DND-41 (cell line): ENCODE data around the gene GID8.
A peak's percentile ranks its signal among the peaks of the same experiment; 100 is the strongest.
"Not testable (repeated sequence)": the region's sequence is repeated elsewhere in the genome, so short reads cannot be mapped to it uniquely, and the experiment has no call there.

ENCODE experiments used
- ATAC-seq: fragments of 200-7000 bp; cut with Tn5 transposase; 3 replicates; pipeline ENCODE4 v1.9.1; 2021; ENCODE audit warnings: low read depth; ENCODE audit not compliant: insufficient read depth
- DNase-seq: peaks from one replicate; pipeline ENCODE4 v3.0.0-alpha.2; 2020
- H2AFZ ChIP-seq: 2 replicates; pipeline ENCODE4 v1.6.0; 2012; ENCODE audit warnings: low read depth, low read length
- H3K27ac ChIP-seq: 2 replicates; pipeline ENCODE4 v1.5.1; 2012; ENCODE audit warnings: low read length, inconsistent platforms
- H3K27me3 ChIP-seq: fragments of 200-600 bp; sonication (generic); 2 replicates; pipeline ENCODE4 v1.6.0; 2012; ENCODE audit warnings: low read length, mild to moderate bottlenecking, inconsistent platforms; ENCODE audit not compliant: insufficient read depth, poor library complexity
- H3K36me3 ChIP-seq: 2 replicates; pipeline ENCODE4 v1.5.1; 2012; ENCODE audit warnings: low read length, inconsistent platforms; ENCODE audit not compliant: insufficient read depth
- H3K4me1 ChIP-seq: 2 replicates; pipeline ENCODE4 v1.5.1; 2012; ENCODE audit warnings: mild to moderate bottlenecking, low read length; ENCODE audit not compliant: insufficient read depth
- H3K4me2 ChIP-seq: 2 replicates; pipeline ENCODE4 v1.6.0; 2012; ENCODE audit warnings: mild to moderate bottlenecking, moderate library complexity, low read length, inconsistent platforms; ENCODE audit not compliant: insufficient read depth
- H3K4me3 ChIP-seq, 2 experiments: fragments of 200-600 bp in 1 of 2; shearing (Covaris generic) in 1 of 2; 2 replicates each; pipeline ENCODE4 v1.5.1; 2012 to 2016; ENCODE audit warnings: inconsistent platforms in 2 of 2, low read length in 2 of 2, mild to moderate bottlenecking in 2 of 2, low read depth in 1 of 2, moderate library complexity in 1 of 2
- H3K79me2 ChIP-seq: 2 replicates; pipeline ENCODE4 v1.6.0; 2012; ENCODE audit warnings: low read length, inconsistent platforms; ENCODE audit not compliant: insufficient read depth
- H3K9ac ChIP-seq: 2 replicates; pipeline ENCODE4 v1.6.0; 2012; ENCODE audit warnings: low read depth, mild to moderate bottlenecking, inconsistent platforms, low read length, moderate library complexity
- H3K9me3 ChIP-seq: 2 replicates; pipeline ENCODE4 v1.5.1; 2012; ENCODE audit warnings: low read length, moderate library complexity, mild to moderate bottlenecking, inconsistent platforms; ENCODE audit not compliant: insufficient read depth, severe bottlenecking
- H4K20me1 ChIP-seq: 2 replicates; pipeline ENCODE4 v1.6.0; 2012; ENCODE audit warnings: low read length; ENCODE audit not compliant: insufficient read depth
- EZH2 ChIP-seq: IDR thresholded peaks from 3 replicates; pipeline ENCODE4 v1.6.1; 2012; ENCODE audit warnings: borderline replicate concordance, low read depth, mild to moderate bottlenecking, moderate library complexity, low read length, inconsistent platforms; ENCODE audit not compliant: severe bottlenecking
- TF ChIP-seq, protein P1 (sequence below): IDR thresholded peaks from 2 replicates; pipeline ENCODE4 v1.5.1; 2012; ENCODE audit warnings: borderline replicate concordance, low read length, moderate library complexity, mild to moderate bottlenecking; ENCODE audit not compliant: poor library complexity, severe bottlenecking; ENCODE audit errors: extremely low read depth

The GID8 gene

GRCh38 chr20:62958388-62959100 is 20.6 kb downstream of the GID8 start:
- DNase-seq (no peak), ATAC-seq (no peak)
- Histone ChIP-seq H3K4me1 (peaks cover 37% of the 10 kb centered on the region), H3K4me2 (no peak overlapping the region; the same call in 1 of the 2 replicates), H3K9ac (no peak overlapping the region), H3K27ac (no peak overlapping the region), H3K9me3 (no peaks in the 10 kb centered on the region), H2AFZ (no peak overlapping the region), H4K20me1 (no peaks in the 10 kb centered on the region; the same call in 1 of the 2 replicates), H3K27me3 (no peaks in the 10 kb centered on the region), H3K4me3 (no peak overlapping the region), H3K79me2 (no peaks in the 10 kb centered on the region), H3K36me3 (no peaks in the 10 kb centered on the region)
- TF ChIP-seq, protein P1, sequence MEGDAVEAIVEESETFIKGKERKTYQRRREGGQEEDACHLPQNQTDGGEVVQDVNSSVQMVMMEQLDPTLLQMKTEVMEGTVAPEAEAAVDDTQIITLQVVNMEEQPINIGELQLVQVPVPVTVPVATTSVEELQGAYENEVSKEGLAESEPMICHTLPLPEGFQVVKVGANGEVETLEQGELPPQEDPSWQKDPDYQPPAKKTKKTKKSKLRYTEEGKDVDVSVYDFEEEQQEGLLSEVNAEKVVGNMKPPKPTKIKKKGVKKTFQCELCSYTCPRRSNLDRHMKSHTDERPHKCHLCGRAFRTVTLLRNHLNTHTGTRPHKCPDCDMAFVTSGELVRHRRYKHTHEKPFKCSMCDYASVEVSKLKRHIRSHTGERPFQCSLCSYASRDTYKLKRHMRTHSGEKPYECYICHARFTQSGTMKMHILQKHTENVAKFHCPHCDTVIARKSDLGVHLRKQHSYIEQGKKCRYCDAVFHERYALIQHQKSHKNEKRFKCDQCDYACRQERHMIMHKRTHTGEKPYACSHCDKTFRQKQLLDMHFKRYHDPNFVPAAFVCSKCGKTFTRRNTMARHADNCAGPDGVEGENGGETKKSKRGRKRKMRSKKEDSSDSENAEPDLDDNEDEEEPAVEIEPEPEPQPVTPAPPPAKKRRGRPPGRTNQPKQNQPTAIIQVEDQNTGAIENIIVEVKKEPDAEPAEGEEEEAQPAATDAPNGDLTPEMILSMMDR: no peak
- TF ChIP-seq EZH2: no peak

DNA sequence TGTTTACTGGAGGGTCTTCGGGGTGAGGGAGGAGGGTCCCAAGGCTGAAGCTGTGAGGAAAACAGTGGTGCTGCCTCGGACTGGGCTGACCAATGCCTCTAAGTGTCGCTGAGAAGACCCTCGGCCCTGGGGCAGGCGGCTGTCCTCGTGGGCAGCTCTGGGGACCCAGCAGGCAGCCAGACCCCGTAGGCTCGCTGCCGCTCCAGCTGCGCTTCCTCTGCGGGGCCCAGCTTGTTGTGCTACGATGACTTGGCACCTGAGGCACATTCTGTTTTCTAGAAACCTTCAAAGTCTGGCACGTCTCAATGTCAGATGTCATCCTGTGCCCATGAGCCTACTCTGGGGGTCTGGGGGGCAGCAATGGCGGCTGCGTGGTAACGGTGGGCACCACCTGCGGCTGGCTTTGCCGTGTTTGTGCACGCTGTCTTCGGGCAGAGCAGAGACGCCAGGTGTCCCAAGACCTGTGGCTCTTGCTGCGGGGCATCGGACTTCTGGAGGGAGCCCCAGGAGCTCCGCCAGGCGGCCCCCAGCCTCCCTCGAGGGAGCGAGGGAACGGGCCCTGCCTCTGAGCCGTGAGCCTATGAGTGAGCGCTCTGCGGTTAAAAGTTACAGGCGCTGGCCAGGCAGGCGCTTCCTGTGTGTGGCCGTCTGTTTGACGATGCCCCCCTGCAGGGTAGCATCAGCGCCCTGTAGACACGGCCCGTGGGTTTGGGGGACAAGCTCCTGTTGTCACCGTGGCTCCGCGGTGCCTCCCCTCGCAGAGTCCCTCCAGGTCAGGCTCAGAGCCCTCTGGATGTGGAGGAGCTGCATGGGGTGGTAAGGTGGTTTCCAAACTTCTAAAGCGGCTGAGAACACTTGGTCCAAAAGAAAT is 21.4 kb downstream of the GID8 start:
- Histone ChIP-seq H2AFZ (no peak overlapping the region), H3K4me3 (no peak overlapping the region), H3K27ac (peak overlapping the region; percentile 8; the same call in 1 of the 2 replicates), H3K27me3 (no peaks in the 10 kb centered on the region), H3K9ac (no peak overlapping the region), H3K36me3 (no peaks in the 10 kb centered on the region), H4K20me1 (peaks cover 3% of the 10 kb centered on the region; the same call in 1 of the 2 replicates), H3K4me2 (no peak overlapping the region; the same call in 1 of the 2 replicates), H3K79me2 (no peaks in the 10 kb centered on the region), H3K4me1 (peaks cover 29% of the 10 kb centered on the region), H3K9me3 (no peaks in the 10 kb centered on the region)
- TF ChIP-seq, protein P1: no peak
- no peak for TF ChIP-seq EZH2
- no peak for DNase-seq
- ATAC-seq: peak; percentile 38

DNA sequence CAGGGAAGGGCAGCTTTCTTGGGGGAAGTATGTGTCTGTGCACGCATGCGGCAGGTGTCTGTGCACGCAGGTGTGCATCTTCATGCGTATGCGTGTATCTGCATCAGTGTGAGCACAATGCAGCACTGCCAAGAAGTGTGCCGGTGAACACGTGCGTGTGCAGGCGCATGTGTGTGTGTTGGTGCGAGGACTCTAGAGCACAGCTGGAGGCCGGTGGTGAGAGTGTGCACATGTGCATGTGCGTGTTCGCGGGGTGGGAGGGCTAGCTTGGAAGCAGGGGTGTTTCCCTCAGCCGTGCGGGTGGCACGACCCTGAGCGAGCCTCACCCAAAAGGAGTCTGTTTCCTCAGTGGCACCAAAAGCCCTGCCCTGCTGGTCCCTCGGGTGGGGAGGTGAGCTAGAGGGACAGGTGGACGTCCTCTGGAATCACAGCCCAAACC is 22.1 kb downstream of the GID8 start:
- DNase-seq (no peak), ATAC-seq (no peak)
- H3K27ac ChIP-seq: no peak overlapping the region; the same call in 1 of the 2 replicates
- TF ChIP-seq, protein P1: no peak
- no peak for TF ChIP-seq EZH2
- H3K4me3 ChIP-seq: no peak overlapping the region
- peaks cover 5% of the 10 kb centered on the region; the same call in 1 of the 2 replicates for H4K20me1 ChIP-seq
- H3K9ac ChIP-seq: no peak overlapping the region
- peaks cover 22% of the 10 kb centered on the region for H3K4me1 ChIP-seq
- no peaks in the 10 kb centered on the region for H3K36me3 ChIP-seq
- no peaks in the 10 kb centered on the region for H3K79me2 ChIP-seq
- H2AFZ ChIP-seq: no peak overlapping the region
- H3K27me3 ChIP-seq: no peaks in the 10 kb centered on the region
- H3K9me3 ChIP-seq: no peaks in the 10 kb centered on the region
- no peak overlapping the region for H3K4me2 ChIP-seq

DNA sequence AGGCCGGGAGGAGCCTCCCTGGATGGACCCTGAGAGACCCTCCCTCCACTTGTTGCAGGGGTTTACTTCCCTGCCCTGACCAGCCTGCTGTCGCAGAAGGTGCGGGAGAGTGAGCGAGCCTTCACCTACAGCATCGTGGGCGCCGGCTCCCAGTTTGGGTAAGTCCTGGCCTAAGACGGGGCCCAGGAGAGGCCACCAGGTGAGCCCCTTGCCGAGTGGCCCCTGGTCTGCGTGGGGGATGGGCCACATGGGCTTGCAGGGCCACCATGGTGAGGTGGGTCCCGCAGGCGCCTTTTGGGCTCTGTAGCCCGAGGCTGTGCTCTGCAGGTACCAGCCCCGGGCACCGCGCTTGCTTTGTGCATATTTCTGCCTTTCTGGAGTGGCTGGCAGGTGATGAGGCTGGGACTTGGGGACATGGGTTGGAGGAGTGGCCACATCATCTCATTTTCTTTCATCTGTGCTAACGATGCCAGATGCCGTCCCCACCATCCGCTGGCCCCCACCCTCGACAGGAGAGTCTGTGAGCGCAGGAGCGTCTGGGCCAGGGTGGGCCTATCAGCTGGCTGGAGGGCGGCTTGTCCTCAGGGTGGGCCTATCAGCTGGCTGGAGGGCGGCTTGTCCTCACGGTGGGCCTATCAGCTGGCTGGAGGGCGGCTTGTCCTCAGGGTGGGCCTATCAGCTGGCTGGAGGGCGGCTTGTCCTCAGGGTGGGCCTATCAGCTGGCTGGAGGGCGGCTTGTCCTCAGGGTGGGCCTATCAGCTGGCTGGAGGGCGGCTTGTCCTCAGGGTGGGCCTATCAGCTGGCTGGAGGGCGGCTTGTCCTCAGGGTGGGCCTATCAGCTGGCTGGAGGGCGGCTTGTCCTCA is 22.7 kb downstream of the GID8 start:
- H3K27me3 ChIP-seq, H3K4me3 ChIP-seq, H3K27ac ChIP-seq, H4K20me1 ChIP-seq, H3K79me2 ChIP-seq, H3K36me3 ChIP-seq, H2AFZ ChIP-seq, ATAC-seq, H3K9me3 ChIP-seq, DNase-seq, H3K4me2 ChIP-seq, H3K9ac ChIP-seq: not testable (repeated sequence)
- peaks cover 17% of the 10 kb centered on the region for H3K4me1 ChIP-seq
